GM21515 (cell line): ENCODE measurements around the gene CEACAM7.
"Not testable (repeated sequence)": the region's sequence is repeated elsewhere in the genome, so short reads cannot be mapped to it uniquely, and the experiment has no call there.

Experiments used
- ATAC-seq: cut with Tn5 transposase; IDR thresholded peaks from one replicate; pipeline ENCODE4 v1.9.1; 2021; ENCODE audit not compliant: unreplicated experiment

The CEACAM7 gene

DNA sequence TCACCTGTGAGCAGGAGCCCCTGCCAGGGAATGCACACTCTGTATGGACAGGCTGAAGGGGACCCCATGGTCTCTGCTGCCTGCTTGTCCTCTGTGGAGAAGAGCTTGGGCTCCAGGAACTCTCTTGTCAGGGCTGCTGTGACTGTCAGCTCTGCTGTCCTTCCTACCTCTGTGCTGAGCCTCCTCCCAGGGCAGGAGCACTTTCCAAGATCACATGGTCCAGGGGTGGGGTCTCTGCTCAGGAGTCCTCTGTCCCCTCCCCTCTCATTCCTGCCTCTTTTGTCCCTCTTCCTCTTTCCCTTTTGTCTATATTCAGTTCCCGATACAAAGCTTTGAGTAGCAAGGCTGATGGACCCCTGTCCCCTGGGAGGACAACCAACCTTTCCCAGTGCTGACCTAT is at the start of gene CEACAM7:
Gene CEACAM7 (minus strand): TSS at position 173 of the 400 bp plus-strand sequence. CDS start 105 bp downstream, at position 68.
- no peak for ATAC-seq

- ATAC-seq = no peak
Measured at GRCh38 chr19:41735071-41735600, 47.1 kb upstream of the CEACAM7 start.

GRCh38 chr19:41734585-41734984 is 46.5 kb upstream of the CEACAM7 start:
- ATAC-seq = no peak

- ATAC-seq = no peak
Measured at GRCh38 chr19:41734156-41734555, 46.1 kb upstream of the CEACAM7 start.

DNA sequence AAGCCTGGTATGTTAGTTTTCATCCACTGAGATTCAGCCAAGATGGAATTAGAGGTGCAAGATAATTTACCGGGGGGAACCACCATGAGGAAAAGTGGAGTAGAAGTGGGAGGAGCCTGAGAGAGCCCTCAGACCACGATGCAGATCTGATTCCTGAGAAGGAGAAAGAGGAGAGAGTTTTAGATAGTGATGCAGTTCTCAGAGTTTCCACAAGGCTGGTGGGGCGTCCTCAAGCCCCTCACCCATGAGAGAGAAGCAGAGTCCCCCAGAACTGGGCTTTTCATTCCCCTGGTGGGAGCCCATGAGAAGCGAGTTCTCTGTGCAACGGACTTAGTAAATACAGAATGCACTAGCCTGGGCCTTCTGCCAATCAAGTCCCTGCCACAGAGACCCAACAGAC is 38.4 kb upstream of the CEACAM7 start:
- ATAC-seq = no peak

DNA sequence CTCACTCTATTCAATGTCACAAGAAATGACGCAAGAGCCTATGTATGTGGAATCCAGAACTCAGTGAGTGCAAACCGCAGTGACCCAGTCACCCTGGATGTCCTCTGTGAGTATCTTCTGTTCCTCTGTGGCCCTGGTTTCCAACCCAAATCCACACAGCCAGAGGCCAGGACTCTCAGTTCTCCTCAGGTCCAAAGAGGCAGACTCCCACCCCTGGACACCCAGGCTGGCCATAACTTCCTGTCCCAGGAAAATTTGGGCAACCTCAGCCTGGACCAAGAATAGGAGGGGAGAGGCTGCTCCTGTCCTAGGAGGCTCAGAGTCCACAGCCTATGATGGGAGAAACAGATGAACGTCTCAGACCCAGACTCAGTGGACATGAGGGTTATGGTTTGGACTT is 32.0 kb upstream of the CEACAM7 start:
- ATAC-seq = no peak

GRCh38 chr19:41718761-41719160 is 30.7 kb upstream of the CEACAM7 start:
- no peak for ATAC-seq

DNA sequence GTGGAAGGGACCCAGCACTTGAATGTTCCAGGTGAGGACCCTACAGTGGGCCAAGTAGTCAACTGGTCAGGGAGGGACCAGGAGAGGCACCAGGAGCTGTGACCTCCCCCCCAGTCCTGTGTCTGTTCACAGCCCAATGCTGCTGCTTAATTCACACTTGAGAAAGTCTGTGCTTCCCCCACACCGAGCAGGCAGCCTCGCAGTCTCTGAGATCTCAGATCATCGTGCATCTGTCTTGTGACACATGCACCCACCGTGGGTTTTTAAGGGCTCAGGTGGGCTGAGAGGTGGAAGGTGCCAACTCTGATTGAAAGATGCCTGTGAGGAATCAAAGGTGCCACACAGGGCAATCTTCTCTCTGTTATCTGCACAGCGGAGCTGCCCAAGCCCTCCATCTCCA is 26.5 kb upstream of the CEACAM7 start:
- ATAC-seq = no peak

DNA sequence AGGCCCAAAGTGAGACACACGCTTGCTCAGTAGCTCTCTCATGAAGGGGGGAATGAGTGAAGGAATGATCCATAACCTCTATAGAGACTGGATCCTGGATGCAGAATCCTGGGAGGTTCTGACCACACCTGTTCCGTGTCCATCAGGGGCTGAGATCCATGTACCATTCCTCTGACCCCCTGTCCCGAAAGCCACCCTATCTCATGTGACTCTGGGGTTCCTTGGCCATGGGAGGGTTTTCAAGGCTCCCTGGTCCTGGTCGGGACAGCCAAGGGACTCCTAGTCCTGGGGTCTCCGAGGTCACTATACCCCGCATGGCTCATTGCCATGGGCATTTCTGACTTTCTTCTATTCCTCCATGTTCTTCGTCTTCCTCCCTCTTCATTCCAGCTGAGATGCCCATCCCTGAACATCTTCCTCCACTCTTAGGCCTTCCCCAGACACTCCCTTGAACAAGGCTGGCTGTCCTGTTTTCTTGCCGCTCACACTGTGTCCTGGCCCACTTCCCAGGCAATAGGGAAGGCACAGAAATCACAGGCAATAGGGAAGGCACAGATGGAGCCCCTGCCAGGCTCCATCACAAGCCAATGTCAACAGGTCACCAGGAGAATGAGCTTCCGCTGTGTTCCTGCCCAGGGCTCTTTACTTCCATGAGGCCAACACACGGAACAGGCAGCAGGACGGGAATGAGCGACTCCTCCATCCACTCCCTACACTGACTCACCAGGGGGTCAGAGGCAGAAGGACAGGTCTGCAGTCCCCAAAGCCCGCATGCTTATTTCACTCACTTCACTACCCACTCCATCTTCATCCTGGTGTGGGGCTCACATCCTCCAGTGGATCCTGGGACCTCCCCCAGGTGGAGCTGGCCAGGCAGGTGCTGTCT is 23.5 kb upstream of the CEACAM7 start:
- ATAC-seq = no peak

GRCh38 chr19:41709951-41710645 is 22.0 kb upstream of the CEACAM7 start:
- ATAC-seq = no peak

DNA sequence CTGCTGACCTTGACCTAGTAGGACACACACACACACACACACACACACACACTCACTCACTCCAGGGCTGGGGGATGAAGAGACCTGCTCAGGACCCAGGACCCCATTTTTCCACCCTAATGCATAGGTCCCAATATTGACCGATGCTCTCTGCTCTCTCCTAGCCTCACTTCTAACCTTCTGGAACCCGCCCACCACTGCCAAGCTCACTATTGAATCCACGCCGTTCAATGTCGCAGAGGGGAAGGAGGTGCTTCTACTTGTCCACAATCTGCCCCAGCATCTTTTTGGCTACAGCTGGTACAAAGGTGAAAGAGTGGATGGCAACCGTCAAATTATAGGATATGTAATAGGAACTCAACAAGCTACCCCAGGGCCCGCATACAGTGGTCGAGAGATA is 21.4 kb upstream of the CEACAM7 start:
- ATAC-seq = not testable (repeated sequence)

DNA sequence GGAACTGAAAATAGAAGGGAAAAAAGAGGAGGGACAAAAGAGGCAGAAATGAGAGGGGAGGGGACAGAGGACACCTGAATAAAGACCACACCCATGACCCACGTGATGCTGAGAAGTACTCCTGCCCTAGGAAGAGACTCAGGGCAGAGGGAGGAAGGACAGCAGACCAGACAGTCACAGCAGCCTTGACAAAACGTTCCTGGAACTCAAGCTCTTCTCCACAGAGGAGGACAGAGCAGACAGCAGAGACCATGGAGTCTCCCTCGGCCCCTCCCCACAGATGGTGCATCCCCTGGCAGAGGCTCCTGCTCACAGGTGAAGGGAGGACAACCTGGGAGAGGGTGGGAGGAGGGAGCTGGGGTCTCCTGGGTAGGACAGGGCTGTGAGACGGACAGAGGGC is 20.4 kb upstream of the CEACAM7 start, which contains the start of gene CEACAM5:
Gene CEACAM5 (plus strand): TSS at position 146 of the 400 bp plus-strand sequence. CDS start 106 bp downstream, at position 252.
- no peak for ATAC-seq

GRCh38 chr19:41707871-41708371 is 19.9 kb upstream of the CEACAM7 start:
- no peak for ATAC-seq

- no peak for ATAC-seq
Measured at GRCh38 chr19:41707502-41707812, 19.4 kb upstream of the CEACAM7 start.

DNA sequence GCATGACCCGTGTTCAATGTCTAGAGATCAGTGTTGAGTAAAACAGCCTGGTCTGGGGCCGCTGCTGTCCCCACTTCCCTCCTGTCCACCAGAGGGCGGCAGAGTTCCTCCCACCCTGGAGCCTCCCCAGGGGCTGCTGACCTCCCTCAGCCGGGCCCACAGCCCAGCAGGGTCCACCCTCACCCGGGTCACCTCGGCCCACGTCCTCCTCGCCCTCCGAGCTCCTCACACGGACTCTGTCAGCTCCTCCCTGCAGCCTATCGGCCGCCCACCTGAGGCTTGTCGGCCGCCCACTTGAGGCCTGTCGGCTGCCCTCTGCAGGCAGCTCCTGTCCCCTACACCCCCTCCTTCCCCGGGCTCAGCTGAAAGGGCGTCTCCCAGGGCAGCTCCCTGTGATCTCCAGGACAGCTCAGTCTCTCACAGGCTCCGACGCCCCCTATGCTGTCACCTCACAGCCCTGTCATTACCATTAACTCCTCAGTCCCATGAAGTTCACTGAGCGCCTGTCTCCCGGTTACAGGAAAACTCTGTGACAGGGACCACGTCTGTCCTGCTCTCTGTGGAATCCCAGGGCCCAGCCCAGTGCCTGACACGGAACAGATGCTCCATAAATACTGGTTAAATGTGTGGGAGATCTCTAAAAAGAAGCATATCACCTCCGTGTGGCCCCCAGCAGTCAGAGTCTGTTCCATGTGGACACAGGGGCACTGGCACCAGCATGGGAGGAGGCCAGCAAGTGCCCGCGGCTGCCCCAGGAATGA is 18.9 kb upstream of the CEACAM7 start:
- no peak for ATAC-seq

GRCh38 chr19:41705393-41706174 is 17.5 kb upstream of the CEACAM7 start:
- ATAC-seq = no peak

- ATAC-seq = no peak
Measured at GRCh38 chr19:41703602-41704293, 15.7 kb upstream of the CEACAM7 start.

GRCh38 chr19:41702171-41702651 is 14.1 kb upstream of the CEACAM7 start:
- no peak for ATAC-seq

- ATAC-seq = no peak
Measured at GRCh38 chr19:41701401-41702075, 13.5 kb upstream of the CEACAM7 start.
